OCI-LY7 (cell line): ENCODE measurements around the gene SLC1A3. TPM values are rescaled to one million over a fixed set of nuclear protein-coding genes. Genes with fewer than 3 reads are reported as not detected.

Experiments used
- BruUV-seq: library from RNA; stranded (reverse); fragments of 400-500 nt; replicated peaks from 2 replicates; lab custom pipeline; 2021; lab: Mats Ljungman, UMichigan
- CTCF ChIA-PET: fragments of 300-600 bp; sonication (Branson Sonifier 250); formaldehyde crosslinking; loops from one replicate; lab custom pipeline; 2022; ENCODE audit warnings: antibody characterized with exemption; ENCODE audit not compliant: unreplicated experiment; lab: Charles Lee
- POLR2A ChIA-PET: fragments of 300-600 bp; sonication (Branson Sonifier 250); formaldehyde crosslinking; loops from one replicate; lab custom pipeline; 2022; ENCODE audit warnings: antibody characterized with exemption; lab: Charles Lee
- DNase-seq: peaks from one replicate; pipeline ENCODE4 v3.0.0-alpha.2; 2015; ENCODE audit warnings: low spot score
- H2AFZ ChIP-seq: fragments of 200-600 bp; sonication (generic), shearing (Covaris generic); 2 replicates; pipeline ENCODE4 v1.6.1; 2014; ENCODE audit warnings: mild to moderate bottlenecking, antibody characterized with exemption, low read length, moderate library complexity
- H3K27ac ChIP-seq: fragments of 200-600 bp; sonication (generic); 2 replicates; pipeline ENCODE4 v1.5.1; 2014; ENCODE audit warnings: mixed run types, low read depth, mild to moderate bottlenecking, moderate library complexity, low read length, inconsistent platforms; ENCODE audit not compliant: poor library complexity, severe bottlenecking
- H3K36me3 ChIP-seq: fragments of 200-600 bp; sonication (generic); 2 replicates; pipeline ENCODE4 v1.6.1; 2014; ENCODE audit warnings: mild to moderate bottlenecking, antibody characterized with exemption, low read length, moderate library complexity, mixed read lengths; ENCODE audit not compliant: insufficient read depth
- H3K4me1 ChIP-seq: fragments of 200-600 bp; sonication (generic); 2 replicates; pipeline ENCODE4 v1.5.1; 2014; ENCODE audit warnings: mild to moderate bottlenecking, low read length; ENCODE audit not compliant: insufficient read depth, poor library complexity, severe bottlenecking
- H3K4me2 ChIP-seq: fragments of 200-600 bp; sonication (generic); 2 replicates; pipeline ENCODE4 v1.6.1; 2014; ENCODE audit warnings: mild to moderate bottlenecking, low read length
- H3K4me3 ChIP-seq: fragments of 200-600 bp; sonication (generic); 2 replicates; pipeline ENCODE4 v1.5.1; 2014; ENCODE audit warnings: mild to moderate bottlenecking, low read depth, low read length; ENCODE audit not compliant: poor library complexity, severe bottlenecking
- H3K79me2 ChIP-seq: fragments of 200-600 bp; sonication (generic); 2 replicates; pipeline ENCODE4 v1.6.1; 2016; ENCODE audit warnings: low read depth, mild to moderate bottlenecking, low read length, moderate library complexity, mixed read lengths; ENCODE audit not compliant: insufficient read depth
- H3K9me2 ChIP-seq: fragments of 200-600 bp; sonication (generic); 2 replicates; pipeline ENCODE4 v1.6.1; 2016; ENCODE audit warnings: mild to moderate bottlenecking, low read length, mixed read lengths; ENCODE audit not compliant: insufficient read depth
- H3K9me3 ChIP-seq: fragments of 200-600 bp; sonication (generic); 2 replicates; pipeline ENCODE4 v1.6.1; 2014; ENCODE audit warnings: mild to moderate bottlenecking, mixed run types, low read length, mixed read lengths
- H4K20me1 ChIP-seq: fragments of 200-600 bp; sonication (generic); 2 replicates; pipeline ENCODE4 v1.6.1; 2014; ENCODE audit warnings: mild to moderate bottlenecking, antibody characterized with exemption, low read length, moderate library complexity, mixed read lengths; ENCODE audit not compliant: insufficient read depth
- CTCF ChIP-seq: fragments of 200-600 bp; sonication (generic); conservative IDR thresholded peaks from 2 replicates; pipeline ENCODE4 v1.5.1; 2014; ENCODE audit warnings: mild to moderate bottlenecking, antibody characterized with exemption, low read length, moderate library complexity, mixed read lengths
- EZH2phosphoT487 ChIP-seq: fragments of 200-600 bp; sonication (generic); IDR thresholded peaks from 2 replicates; pipeline ENCODE4 v1.6.1; 2018; ENCODE audit warnings: low read depth, borderline replicate concordance, mild to moderate bottlenecking, mixed run types, antibody characterized with exemption, low read length, moderate library complexity, mixed read lengths
- intact Hi-C: fragments of 100-400 bp; cut with micrococcal nuclease; formaldehyde crosslinking; loops from one replicate; pipeline ENCODE4 v1.10.0; 2022; ENCODE audit not compliant: unreplicated experiment
- total RNA-seq, 2 experiments: library from RNA; depleted of rRNA in 1 of 2; stranded (reverse); fragments of >200 nt in 1 of 2; shearing (Covaris generic) in 1 of 2; gene quantifications; 2 replicates each; pipeline ENCODE4 v1.2.3, GENCODE V29; 2014 to 2022

The SLC1A3 gene
- total RNA-seq, 2 experiments from 2014 or later, result not detected

GRCh38 chr5:36682499-36682898 is 76.1 kb downstream of the SLC1A3 start:
- no peaks in the 10 kb centered on the region for H3K4me1 ChIP-seq
- no peaks in the 10 kb centered on the region for H4K20me1 ChIP-seq
- TF ChIP-seq CTCF (no peak), EZH2phosphoT487 (no peak)
- no peak overlapping the region for H3K27ac ChIP-seq
- no peaks in the 10 kb centered on the region for H3K79me2 ChIP-seq
- DNase-seq, result no peak
- CTCF ChIA-PET, result no interaction called here
- intact Hi-C loops, result no loop called here
- no peak overlapping the region for H3K4me2 ChIP-seq
- BruUV-seq, result no TSS peak
- no peak overlapping the region for H3K4me3 ChIP-seq
- H3K9me2 ChIP-seq, result no peaks in the 10 kb centered on the region
- H2AFZ ChIP-seq, result no peak overlapping the region
- H3K36me3 ChIP-seq, result no peaks in the 10 kb centered on the region
- POLR2A ChIA-PET, result no interaction called here
- H3K9me3 ChIP-seq, result no peaks in the 10 kb centered on the region

GRCh38 chr5:36683821-36684434 is 77.5 kb downstream of the SLC1A3 start:
- intact Hi-C loops, result no loop called here
- ChIA-PET POLR2A (interaction anchor here (0.6 to 1.1 kb wide), 2 partner anchors 10 to 844 kb away, joined by 3 read pairs; no protein-coding TSS in a partner anchor), CTCF (interaction anchor here (0.7 kb wide), 1 partner anchor 34 kb away, joined by 3 read pairs; no protein-coding TSS in a partner anchor)
- no peaks in the 10 kb centered on the region for H3K4me1 ChIP-seq
- H3K4me2 ChIP-seq, result no peak overlapping the region
- TF ChIP-seq EZH2phosphoT487, result no peak
- no peak for TF ChIP-seq CTCF
- BruUV-seq, result no TSS peak
- H4K20me1 ChIP-seq, result no peaks in the 10 kb centered on the region
- no peak for DNase-seq
- no peak overlapping the region for H2AFZ ChIP-seq
- no peaks in the 10 kb centered on the region for H3K79me2 ChIP-seq
- H3K4me3 ChIP-seq, result no peak overlapping the region
- no peaks in the 10 kb centered on the region for H3K9me3 ChIP-seq
- H3K27ac ChIP-seq, result no peak overlapping the region
- H3K9me2 ChIP-seq, result no peaks in the 10 kb centered on the region
- no peaks in the 10 kb centered on the region for H3K36me3 ChIP-seq

GRCh38 chr5:36685631-36686288 is 79.4 kb downstream of the SLC1A3 start:
- Histone ChIP-seq H2AFZ (no peak overlapping the region), H3K4me2 (no peak overlapping the region), H3K9me3 (no peaks in the 10 kb centered on the region), H3K4me1 (peaks cover 11% of the 10 kb centered on the region), H3K27ac (no peak overlapping the region), H3K9me2 (no peaks in the 10 kb centered on the region), H3K4me3 (no peak overlapping the region), H4K20me1 (no peaks in the 10 kb centered on the region), H3K36me3 (no peaks in the 10 kb centered on the region), H3K79me2 (no peaks in the 10 kb centered on the region)
- TF ChIP-seq CTCF (no peak), EZH2phosphoT487 (no peak)
- intact Hi-C loops, result no loop called here
- no peak for DNase-seq
- BruUV-seq, result no TSS peak
- CTCF ChIA-PET, result no interaction called here
- POLR2A ChIA-PET, result interaction anchor here (0.9 kb wide), 1 partner anchor 570 kb away, joined by 5 read pairs; no protein-coding TSS in a partner anchor
